Upper lobe of left lung (tissue), 4 donors: ENCODE data around the gene ARMH2.

Source experiments
- EP300 ChIP-seq, 4 donors: sonication (generic); formaldehyde crosslinking; IDR thresholded peaks; one replicate each; pipeline ENCODE4 v1.5.1; 2017; ENCODE audit warnings: antibody characterized with exemption in 4 of 4, control low read depth in 2 of 4
- POLR2AphosphoS5 ChIP-seq, 2 donors: sonication (generic); formaldehyde crosslinking; IDR thresholded peaks; one replicate each; pipeline ENCODE4 v1.5.1; 2017; ENCODE audit warnings: antibody characterized with exemption in 2 of 2
- TF ChIP-seq, protein P1 (sequence below), 6 experiments: fragments of 450-650 bp in 4 of 6; fragments of 200-600 bp in 2 of 6; sonication (generic) in 2 of 6; IDR thresholded peaks; one replicate each; pipeline ENCODE4 v1.5.1; 2016 to 2019; ENCODE audit warnings: antibody characterized with exemption in 6 of 6

DNA sequence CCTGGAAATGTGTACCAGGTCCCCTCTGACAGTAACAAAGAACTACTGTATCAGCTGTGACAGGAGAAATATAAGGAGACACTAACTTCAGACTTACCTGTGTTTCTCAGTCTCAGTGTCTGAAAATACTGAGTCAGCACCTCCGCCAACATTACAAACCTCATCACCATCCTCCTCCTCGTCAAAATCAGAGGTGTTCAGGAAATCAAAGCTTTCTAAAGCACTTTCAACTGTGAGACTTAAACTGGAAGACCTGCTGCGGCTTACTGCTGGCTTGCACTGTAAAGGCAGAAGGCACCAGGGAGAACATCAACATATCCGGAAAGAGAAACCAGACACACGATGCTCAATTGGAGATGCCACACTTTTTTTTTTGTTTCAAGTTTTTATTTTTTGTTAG, 40.3 kb upstream of the ARMH2 start:
- TF ChIP-seq POLR2AphosphoS5 (IDR thresholded peaks at IDR 0.05): no peak
- TF ChIP-seq, protein P1, sequence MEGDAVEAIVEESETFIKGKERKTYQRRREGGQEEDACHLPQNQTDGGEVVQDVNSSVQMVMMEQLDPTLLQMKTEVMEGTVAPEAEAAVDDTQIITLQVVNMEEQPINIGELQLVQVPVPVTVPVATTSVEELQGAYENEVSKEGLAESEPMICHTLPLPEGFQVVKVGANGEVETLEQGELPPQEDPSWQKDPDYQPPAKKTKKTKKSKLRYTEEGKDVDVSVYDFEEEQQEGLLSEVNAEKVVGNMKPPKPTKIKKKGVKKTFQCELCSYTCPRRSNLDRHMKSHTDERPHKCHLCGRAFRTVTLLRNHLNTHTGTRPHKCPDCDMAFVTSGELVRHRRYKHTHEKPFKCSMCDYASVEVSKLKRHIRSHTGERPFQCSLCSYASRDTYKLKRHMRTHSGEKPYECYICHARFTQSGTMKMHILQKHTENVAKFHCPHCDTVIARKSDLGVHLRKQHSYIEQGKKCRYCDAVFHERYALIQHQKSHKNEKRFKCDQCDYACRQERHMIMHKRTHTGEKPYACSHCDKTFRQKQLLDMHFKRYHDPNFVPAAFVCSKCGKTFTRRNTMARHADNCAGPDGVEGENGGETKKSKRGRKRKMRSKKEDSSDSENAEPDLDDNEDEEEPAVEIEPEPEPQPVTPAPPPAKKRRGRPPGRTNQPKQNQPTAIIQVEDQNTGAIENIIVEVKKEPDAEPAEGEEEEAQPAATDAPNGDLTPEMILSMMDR (IDR thresholded peaks at IDR 0.05): no peak
- TF ChIP-seq EP300 (IDR thresholded peaks at IDR 0.05): no peak
